H1 (cell line): Measurements from ENCODE around the gene COL1A1. TPM values are rescaled to one million over a fixed set of nuclear protein-coding genes. Genes with fewer than 3 reads are reported as not detected.

Experiments
- CTCF ChIA-PET: fragments of 300-600 bp; sonication (Branson Sonifier 250); formaldehyde crosslinking; loops from one replicate; lab custom pipeline; 2021; ENCODE audit not compliant: partially characterized antibody; lab: Charles Lee
- POLR2A ChIA-PET: fragments of 300-600 bp; sonication (Branson Sonifier 250); formaldehyde crosslinking; loops from one replicate; lab custom pipeline; 2021; ENCODE audit warnings: inconsistent platforms; ENCODE audit not compliant: partially characterized antibody; lab: Charles Lee
- DNase-seq, 2 experiments: peaks; one replicate each; pipeline versions ENCODE4 v3.0.0 to v3.0.0-alpha.2; 2010 to 2022; ENCODE audit warnings: low spot score in 2 of 2, low read depth in 1 of 2, mixed read lengths in 1 of 2
- FAIRE-seq: peaks from 2 replicates; lab custom pipeline; 2011; peaks lifted over from hg19 to GRCh38; lab: Jason Lieb, UNC
- H2AFZ ChIP-seq: 2 replicates; pipeline ENCODE4 v1.8.1; 2012; ENCODE audit warnings: low read length, inconsistent platforms
- H2AK5ac ChIP-seq: 2 replicates; pipeline ENCODE4 v1.6.1; 2013; ENCODE audit warnings: low read depth, low read length
- H2BK120ac ChIP-seq: replicated peaks from 2 replicates; pipeline ENCODE3; 2013; ENCODE audit warnings: low read depth, low read length, inconsistent platforms
- H2BK12ac ChIP-seq: 2 replicates; pipeline ENCODE4 v1.6.1; 2013; ENCODE audit warnings: low read depth, low read length
- H2BK15ac ChIP-seq: 2 replicates; pipeline ENCODE4 v1.6.1; 2013; ENCODE audit warnings: low read length
- H2BK20ac ChIP-seq: 2 replicates; pipeline ENCODE4 v1.6.1; 2013; ENCODE audit warnings: low read length
- H2BK5ac ChIP-seq: 2 replicates; pipeline ENCODE4 v1.6.1; 2013; ENCODE audit warnings: low read depth, low read length
- H3K14ac ChIP-seq: 2 replicates; pipeline ENCODE4 v1.6.1; 2013; ENCODE audit warnings: inconsistent platforms; ENCODE audit not compliant: insufficient read length
- H3K18ac ChIP-seq: 2 replicates; pipeline ENCODE4 v1.6.1; 2013; ENCODE audit warnings: low read length; ENCODE audit errors: extremely low read depth
- H3K23ac ChIP-seq: 2 replicates; pipeline ENCODE4 v1.6.1; 2013; ENCODE audit warnings: inconsistent platforms; ENCODE audit not compliant: insufficient read length
- H3K23me2 ChIP-seq: 2 replicates; pipeline ENCODE4 v1.6.1; 2013; ENCODE audit warnings: low read depth, low read length
- H3K27ac ChIP-seq: 2 replicates; pipeline ENCODE4 v1.6.1; 2011; ENCODE audit warnings: low read depth, low read length, inconsistent platforms
- H3K27me3 ChIP-seq, 4 experiments: replicated peaks in 1 of 4; 1 replicate in 1 of 4; 2 replicates in 3 of 4; pipeline versions ENCODE4 v1.6.1 to v1.8.1; 2011 to 2013; ENCODE audit warnings: low read length in 3 of 4, mild to moderate bottlenecking in 3 of 4, inconsistent platforms in 2 of 4, mixed read lengths in 2 of 4, moderate library complexity in 1 of 4; ENCODE audit not compliant: control insufficient read depth in 3 of 4, insufficient read depth in 3 of 4; ENCODE audit errors: extremely low read depth in 1 of 4
- H3K36me3 ChIP-seq, 4 experiments: 2 replicates each; pipeline versions ENCODE4 v1.6.1 to v1.8.1; 2011 to 2013; ENCODE audit warnings: mild to moderate bottlenecking in 4 of 4, low read length in 3 of 4, moderate library complexity in 2 of 4, control low read depth in 1 of 4, inconsistent platforms in 1 of 4; ENCODE audit not compliant: insufficient read depth in 4 of 4, control insufficient read depth in 2 of 4
- H3K4ac ChIP-seq: replicated peaks from 2 replicates; pipeline ENCODE3; 2013; ENCODE audit warnings: low read length, low read depth, mixed read lengths, inconsistent platforms; ENCODE audit not compliant: insufficient read length
- H3K4me1 ChIP-seq, 4 experiments: replicated peaks in 1 of 4; 1 replicate in 1 of 4; 2 replicates in 3 of 4; pipeline versions ENCODE4 v1.6.1 to v1.8.1; 2011 to 2013; ENCODE audit warnings: low read length in 3 of 4, inconsistent platforms in 2 of 4, mixed read lengths in 1 of 4; ENCODE audit not compliant: insufficient read depth in 4 of 4, control insufficient read depth in 3 of 4
- H3K4me2 ChIP-seq, 2 experiments: 2 replicates each; pipeline versions ENCODE4 v1.6.1 to v1.8.1; 2011 to 2013; ENCODE audit warnings: low read depth in 2 of 2, low read length in 2 of 2, control low read depth in 1 of 2, inconsistent platforms in 1 of 2, mild to moderate bottlenecking in 1 of 2; ENCODE audit not compliant: insufficient read depth in 1 of 2
- H3K4me3 ChIP-seq, 4 experiments: fragments of 200-600, 300-600 bp in 1 of 4; sonication (generic), shearing (Covaris generic), sonication (Bioruptor Twin) in 1 of 4; 2 replicates each; pipeline versions ENCODE4 v1.5.1 to v1.8.1; 2011 to 2016; ENCODE audit warnings: low read length in 4 of 4, low read depth in 3 of 4, control low read depth in 2 of 4, inconsistent platforms in 2 of 4, mild to moderate bottlenecking in 2 of 4, mixed read lengths in 1 of 4, moderate library complexity in 1 of 4; ENCODE audit not compliant: insufficient read depth in 2 of 4; ENCODE audit errors: extremely low read depth in 1 of 4
- H3K56ac ChIP-seq: replicated peaks from 2 replicates; pipeline ENCODE3; 2013; ENCODE audit warnings: low read depth, mild to moderate bottlenecking, mixed read lengths, low read length, inconsistent platforms; ENCODE audit not compliant: insufficient read length
- H3K79me1 ChIP-seq: 2 replicates; pipeline ENCODE4 v1.6.1; 2013; ENCODE audit warnings: low read depth, low read length, control low read depth
- H3K79me2 ChIP-seq, 2 experiments: 2 replicates each; pipeline versions ENCODE4 v1.6.1 to v1.8.1; 2012 to 2013; ENCODE audit warnings: low read length in 2 of 2, mild to moderate bottlenecking in 2 of 2, inconsistent platforms in 1 of 2; ENCODE audit not compliant: insufficient read depth in 2 of 2, control insufficient read depth in 1 of 2
- H3K9ac ChIP-seq, 4 experiments: replicated peaks in 1 of 4; 1 replicate in 1 of 4; 2 replicates in 3 of 4; pipeline versions ENCODE4 v1.6.1 to v1.8.1; 2011 to 2013; ENCODE audit warnings: low read depth in 3 of 4, low read length in 3 of 4, control low read depth in 2 of 4, mild to moderate bottlenecking in 2 of 4, moderate library complexity in 2 of 4, inconsistent platforms in 1 of 4; ENCODE audit errors: extremely low read depth in 1 of 4
- H3K9me3 ChIP-seq, 2 experiments: 2 replicates each; pipeline versions ENCODE4 v1.6.1 to v1.8.1; 2012 to 2013; ENCODE audit warnings: mild to moderate bottlenecking in 2 of 2, moderate library complexity in 2 of 2, control low read depth in 1 of 2, inconsistent platforms in 1 of 2, low read depth in 1 of 2, low read length in 1 of 2, mixed read lengths in 1 of 2; ENCODE audit not compliant: insufficient read depth in 2 of 2
- H4K20me1 ChIP-seq, 2 experiments: replicated peaks in 1 of 2; 2 replicates each; pipeline versions ENCODE3 to v1.8.1; 2011 to 2013; ENCODE audit warnings: inconsistent platforms in 2 of 2, low read length in 2 of 2, mild to moderate bottlenecking in 1 of 2; ENCODE audit not compliant: insufficient read depth in 2 of 2, control insufficient read depth in 1 of 2
- H4K5ac ChIP-seq: 2 replicates; pipeline ENCODE4 v1.6.1; 2013; ENCODE audit warnings: low read length, low read depth, mixed read lengths, inconsistent platforms; ENCODE audit not compliant: insufficient read length
- H4K8ac ChIP-seq: 2 replicates; pipeline ENCODE4 v1.8.0; 2013; ENCODE audit warnings: mild to moderate bottlenecking, moderate library complexity, low read length, inconsistent platforms; ENCODE audit not compliant: insufficient read depth; ENCODE audit errors: extremely low read depth
- H4K91ac ChIP-seq: replicated peaks from 2 replicates; pipeline ENCODE3; 2013; ENCODE audit warnings: low read length, mixed read lengths, inconsistent platforms; ENCODE audit not compliant: insufficient read length
- NANOG ChIP-seq: IDR thresholded peaks from 2 replicates; pipeline ENCODE4 v1.6.1; 2011; ENCODE audit warnings: low read length, low read depth, mild to moderate bottlenecking, inconsistent platforms; ENCODE audit not compliant: insufficient read depth, poor library complexity, severe bottlenecking
- WGBS, 2 experiments: shearing (Covaris generic) in 1 of 2; methylation state at CpG; one replicate each; pipeline versions ENCODE4 v1.1.6 to v1.1.7; 2013 to 2015; ENCODE audit warnings: low lambda C conversion rate in 2 of 2, mixed read lengths in 2 of 2, inconsistent platforms in 1 of 2, low coverage in 1 of 2, missing lambda C conversion rate in 1 of 2; ENCODE audit not compliant: insufficient replicate concordance in 2 of 2, insufficient coverage in 1 of 2, insufficient read length in 1 of 2; ENCODE audit errors: extremely low coverage in 1 of 2, missing lambda C conversion rate in 1 of 2; 5-methylcytosine and 5-hydroxymethylcytosine counted together
- polyA plus RNA-seq, 7 experiments: library from polyadenylated mRNA; depleted of rRNA in 3 of 7; stranded (reverse) in 5 of 7; unstranded in 2 of 7; fragments of >200 nt in 5 of 7; fragments of 200-250 nt in 2 of 7; gene quantifications; 1 replicate in 5 of 7; 2 replicates in 1 of 7; 4 replicates in 1 of 7; pipeline versions ENCODE4 v1.2.1 to v1.2.3, GENCODE V29; 2011 to 2013; ENCODE audit warnings: missing spikeins in 2 of 7, mixed read lengths in 2 of 7
- total RNA-seq: library from RNA; stranded (reverse); fragmentation: NEBNext Ultra II Directional; extraction: Animal tissue kit (Norgen Biotek cat#: 25700); gene quantifications from 2 replicates; pipeline ENCODE4 v1.2.1, GENCODE V29; 2021

The COL1A1 gene
- total and polyA plus RNA-seq, 2 of the 8 experiments (the other 6 are each of a cell fraction or from before 2014, with no cell fraction given), result 14.1 to 80.4 TPM

GRCh38 chr17:50165466-50165865 lies 36.0 kb downstream of the COL1A1 start:
- no peaks in the 10 kb centered on the region for H4K20me1 ChIP-seq
- POLR2A ChIA-PET, result interaction anchor here (0.7 to 1.5 kb wide), 3 partner anchors 40 to 138 kb away, joined by 3 to 4 read pairs (median 3); no protein-coding TSS in a partner anchor
- H3K4me2 ChIP-seq, result no peak overlapping the region
- no peak for DNase-seq
- no peak overlapping the region for H3K27ac ChIP-seq
- peak overlapping the region; percentile 2; the same call in 1 of the 2 replicates for H2BK15ac ChIP-seq
- H2BK120ac ChIP-seq, result no peak overlapping the region
- H3K56ac ChIP-seq, result no peak overlapping the region
- H3K4me3 ChIP-seq, result no peak overlapping the region
- H3K14ac ChIP-seq, result no peak overlapping the region
- H2AK5ac ChIP-seq, result no peak overlapping the region
- H3K79me1 ChIP-seq, result no peaks in the 10 kb centered on the region
- 0 out of 2 replicates have a peak overlapping the region, but pooled peaks have one; percentile 51 for H4K8ac ChIP-seq
- no peak overlapping the region for H2AFZ ChIP-seq
- no peak overlapping the region for H2BK5ac ChIP-seq
- H4K5ac ChIP-seq, result no peak overlapping the region
- no peak for TF ChIP-seq NANOG
- peaks cover 0 to 14% (median 12%) of the 10 kb centered on the region in 4 experiments; a peak in 5 of 7 replicates for H3K4me1 ChIP-seq
- FAIRE-seq, result no peak
- H3K27me3 ChIP-seq, result peaks cover 0 to 6% (median 0%) of the 10 kb centered on the region in 4 experiments; a peak in 2 of 7 replicates
- no peak overlapping the region for H3K23ac ChIP-seq
- H3K4ac ChIP-seq, result no peak overlapping the region
- H3K23me2 ChIP-seq, result peaks cover 12% of the 10 kb centered on the region
- no peak overlapping the region for H2BK12ac ChIP-seq
- H3K18ac ChIP-seq, result no peak overlapping the region
- 93% methylated on average over 3 of the region's 3 CpGs; no CpG with 5 or more reads in 1 of the 2 experiments for WGBS, 2 experiments
- CTCF ChIA-PET, result interaction anchor here (0.6 to 17.0 kb wide), 27 partner anchors 8 to 335 kb away, joined by 3 to 299 read pairs (median 5); partner anchors contain the start of gene COL1A1
- no peaks in the 10 kb centered on the region for H3K36me3 ChIP-seq
- no peaks in the 10 kb centered on the region for H3K79me2 ChIP-seq
- no peak overlapping the region for H2BK20ac ChIP-seq
- no peak overlapping the region for H3K9ac ChIP-seq
- H3K9me3 ChIP-seq, result no peaks in the 10 kb centered on the region
- H4K91ac ChIP-seq, result no peak overlapping the region
